HG02938 (cell line): ENCODE measurements around the gene ELOA.
"Not testable (repeated sequence)": the region's sequence is repeated elsewhere in the genome, so short reads cannot be mapped to it uniquely, and the experiment has no call there.

ENCODE experiments used
- ATAC-seq: cut with Tn5 transposase; IDR thresholded peaks from one replicate; pipeline ENCODE4 v1.9.1; 2021; ENCODE audit warnings: mild to moderate bottlenecking, moderate library complexity; ENCODE audit not compliant: unreplicated experiment

ELOA gene

DNA sequence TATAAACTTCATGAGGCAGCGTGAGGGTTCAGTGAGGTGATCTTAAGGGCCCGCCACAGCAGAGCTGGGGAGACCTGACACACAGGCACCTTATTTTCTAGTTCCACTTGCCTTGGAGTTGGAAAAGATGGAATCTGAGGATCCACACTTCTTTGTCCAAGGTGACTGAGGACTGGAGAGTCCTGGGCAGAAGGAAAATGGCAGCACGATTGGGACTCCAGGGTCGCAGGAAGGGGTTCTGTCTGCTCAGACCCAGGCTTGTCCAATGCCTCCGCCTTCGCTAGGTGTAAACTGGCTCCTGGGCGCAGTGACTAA is 55.9 kb downstream of the ELOA start:
- no peak for ATAC-seq

DNA sequence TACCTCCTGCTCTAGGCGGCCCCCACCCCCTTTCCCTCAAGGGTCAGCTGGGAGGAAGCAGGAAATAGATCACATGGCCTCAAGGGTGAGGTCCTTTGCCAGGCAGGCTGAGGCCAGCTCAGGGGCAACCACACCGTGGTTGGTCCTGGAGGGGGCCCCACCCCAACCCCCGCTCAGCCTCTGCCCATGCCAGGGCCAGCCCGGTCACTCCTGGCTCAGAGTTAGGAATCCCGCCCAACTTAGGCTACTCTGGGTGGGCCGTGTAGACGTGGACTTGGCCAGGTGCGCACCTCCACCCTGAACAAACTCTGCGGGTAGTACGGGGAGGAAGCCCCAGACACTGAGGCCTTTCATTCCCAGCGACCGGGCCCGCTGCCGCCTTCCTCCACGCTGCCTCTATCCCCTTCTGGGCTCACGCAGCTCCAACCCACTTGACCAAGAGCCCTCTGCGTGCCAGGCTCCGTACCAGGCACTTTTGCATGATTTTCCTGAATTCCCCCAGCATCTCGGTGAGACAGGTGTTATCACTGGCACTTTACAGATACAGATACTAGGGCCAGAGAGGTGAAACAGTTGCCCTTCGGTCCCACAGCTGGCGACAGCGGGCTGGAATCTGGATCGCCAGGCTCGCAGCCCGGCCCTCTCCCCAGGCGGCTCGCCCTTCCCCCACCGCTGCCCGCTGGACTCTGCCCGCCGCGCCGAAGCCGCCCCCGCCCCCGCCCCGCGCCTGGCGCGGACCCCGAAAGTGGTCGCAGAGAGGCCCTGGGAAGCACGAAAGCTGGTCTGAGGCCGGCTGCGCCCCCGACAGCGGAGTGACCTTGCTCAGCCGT is 56.5 kb downstream of the ELOA start:
- peak; percentile 8 for ATAC-seq

DNA sequence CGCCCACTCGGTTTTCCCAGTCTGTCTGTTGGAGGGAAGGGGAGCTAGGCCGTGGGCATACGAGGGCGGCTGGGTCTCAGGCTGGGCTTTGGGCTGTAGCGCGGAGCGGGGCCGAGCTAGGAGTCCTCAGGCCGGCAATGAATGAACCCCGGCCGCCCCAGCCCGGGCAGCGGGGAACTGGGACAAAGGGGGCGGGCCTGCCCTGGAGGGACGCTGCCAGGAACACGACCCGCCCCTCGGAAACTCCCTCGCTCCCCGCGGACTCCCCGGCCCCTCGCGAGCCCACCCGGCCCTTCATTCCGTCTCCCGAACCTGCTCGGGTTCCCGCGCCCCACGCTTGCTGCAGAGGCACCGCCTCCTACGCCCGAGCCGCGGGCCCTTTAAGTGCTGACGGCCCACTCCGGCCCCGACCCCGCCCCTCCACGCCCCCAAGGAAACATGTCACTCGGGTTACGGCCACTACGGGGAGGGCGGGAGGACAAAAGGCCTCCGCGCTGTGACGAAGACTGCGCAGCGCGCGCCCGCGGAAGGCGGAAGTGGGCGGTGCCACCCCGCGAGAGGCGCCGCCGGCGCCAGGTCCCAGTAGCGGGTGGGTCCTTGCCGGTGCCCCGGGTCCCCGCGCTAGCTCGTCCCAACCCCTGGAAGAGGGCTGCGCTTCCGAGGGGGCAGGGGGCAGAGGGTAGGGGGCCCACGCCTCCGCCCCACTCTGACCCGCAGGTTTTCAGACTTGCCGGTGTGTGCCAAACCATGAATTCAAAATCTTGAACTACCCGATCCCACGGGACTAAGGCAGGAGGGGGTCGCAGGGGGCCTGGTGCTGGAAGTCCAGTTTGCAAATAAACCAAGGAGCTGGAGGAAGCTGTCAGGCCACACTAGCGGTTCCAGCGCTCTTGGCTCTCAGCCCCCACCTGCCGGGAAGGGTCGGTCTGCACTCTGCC is 57.4 kb downstream of the ELOA start, which contains the start of gene GALE:
GALE (minus strand) TSS at position 355 of the 938 bp plus-strand sequence. CDS start 1,747 bp downstream, outside the sequence.
- peak; percentile 58 for ATAC-seq

DNA sequence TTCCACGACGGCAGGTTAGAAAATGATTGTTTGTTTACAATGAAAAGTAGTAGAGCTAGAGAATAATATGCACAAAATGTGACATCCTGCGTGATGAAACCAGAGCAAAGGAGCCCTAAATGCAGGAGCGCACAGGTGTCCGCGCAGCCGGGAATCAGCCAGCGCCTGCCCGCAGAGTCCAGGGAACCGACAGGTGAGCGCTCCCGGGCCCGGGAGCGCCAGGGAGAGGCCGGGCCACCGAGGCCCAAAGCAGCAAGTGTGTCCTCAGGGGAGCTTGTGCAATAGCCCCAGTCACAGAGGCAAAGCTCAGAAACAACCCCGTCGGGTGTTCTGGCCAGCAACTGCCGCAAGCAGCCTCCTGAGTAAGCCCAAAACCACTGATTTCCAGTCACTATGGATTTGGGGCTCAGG is 58.1 kb downstream of the ELOA start:
- no peak for ATAC-seq

- ATAC-seq = no peak
These were observed 58.6 kb downstream of the ELOA start for GRCh38 chr1:23801876-23802275.

DNA sequence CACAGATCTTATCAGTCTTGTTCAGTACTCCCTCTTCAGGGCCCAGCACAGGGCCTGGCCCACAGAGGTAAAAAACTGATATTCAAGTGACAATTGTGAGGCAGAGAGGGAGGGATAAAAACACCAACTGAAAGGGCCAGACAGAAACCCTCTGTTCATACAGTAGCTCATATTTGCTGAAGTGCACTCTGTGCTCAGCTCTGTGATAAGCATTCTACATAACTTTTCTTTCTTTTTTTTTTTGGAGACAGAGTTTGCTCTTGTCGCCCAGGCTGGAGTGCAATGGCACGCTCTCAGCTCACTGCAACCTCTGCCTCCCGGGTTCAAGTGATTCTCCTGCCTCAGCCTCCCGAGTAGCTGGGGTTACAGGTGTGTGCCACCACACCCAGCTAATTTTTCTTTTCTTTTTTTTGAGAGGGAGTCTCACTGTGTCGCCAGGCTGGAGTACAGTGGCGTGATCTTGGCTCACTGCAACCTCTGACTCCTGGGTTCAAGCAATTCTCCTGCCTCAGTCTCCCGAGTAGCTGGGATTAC is 59.6 kb downstream of the ELOA start:
- not testable (repeated sequence) for ATAC-seq

- ATAC-seq = no peak
These were observed 60.4 kb downstream of the ELOA start for GRCh38 chr1:23803674-23804073.

GRCh38 chr1:23804183-23804835 is 61.0 kb downstream of the ELOA start:
- no peak for ATAC-seq

DNA sequence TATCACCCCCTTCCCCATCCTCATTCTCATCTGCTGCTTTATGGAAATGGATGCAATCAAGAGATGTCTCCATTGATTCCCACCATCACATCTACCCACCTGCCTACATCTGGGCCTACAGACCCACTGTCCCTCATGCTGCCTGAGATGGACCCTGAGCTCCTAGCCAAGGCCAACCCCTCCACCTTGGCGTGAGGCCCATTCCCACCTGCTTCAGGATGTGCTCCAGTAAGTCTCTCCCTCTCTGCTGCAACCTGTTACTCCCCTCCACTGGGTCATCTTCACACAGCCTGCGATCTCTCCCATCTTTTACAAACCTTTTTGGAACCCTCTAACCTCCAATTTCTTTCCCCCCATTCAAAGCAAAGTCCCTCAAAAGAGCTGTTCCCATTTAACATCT is 61.8 kb downstream of the ELOA start:
- no peak for ATAC-seq

GRCh38 chr1:23806280-23806679 is 63.0 kb downstream of the ELOA start:
- ATAC-seq = no peak

GRCh38 chr1:23807453-23807852 is 64.2 kb downstream of the ELOA start:
- ATAC-seq = no peak

DNA sequence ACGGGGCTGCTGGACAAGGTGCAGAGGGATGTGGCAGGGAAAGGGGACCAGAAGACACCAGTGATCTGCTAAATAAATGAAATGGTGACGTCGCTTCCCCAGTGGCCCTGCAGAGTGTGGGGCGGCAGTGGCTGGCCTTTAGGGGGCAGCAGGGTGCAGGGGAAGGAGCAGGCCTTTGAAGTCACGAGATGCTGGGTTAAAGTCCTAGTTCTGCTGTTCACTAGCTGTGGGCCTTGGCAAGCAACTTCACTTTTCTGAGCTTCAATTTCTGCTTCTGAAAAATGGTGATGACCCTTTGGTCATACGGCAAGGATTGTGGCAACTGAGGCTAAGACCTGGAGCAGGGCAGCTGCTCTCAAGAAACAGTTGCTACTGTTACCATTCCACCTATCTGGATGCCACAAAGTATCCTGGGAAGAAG is 66.5 kb downstream of the ELOA start:
- peak; percentile 75 for ATAC-seq

- ATAC-seq = no peak
These were observed 67.7 kb downstream of the ELOA start for GRCh38 chr1:23810818-23811540.
